HS-27A (cell line): ENCODE measurements around the gene MRPL48.
"Not testable (repeated sequence)": the region's sequence is repeated elsewhere in the genome, so short reads cannot be mapped to it uniquely, and the experiment has no call there.

Source experiments
- DNase-seq: peaks from one replicate; pipeline ENCODE4 v3.0.0-alpha.2; 2012; ENCODE audit warnings: low read depth, missing footprints

The MRPL48 gene

GRCh38 chr11:73839123-73839457 lies 51.4 kb downstream of the MRPL48 start:
- no peak for DNase-seq

- DNase-seq: no peak
Measured at GRCh38 chr11:73851046-73851764, 63.5 kb downstream of the MRPL48 start.

- DNase-seq: no peak
Measured at GRCh38 chr11:73852049-73852448, 64.4 kb downstream of the MRPL48 start.

GRCh38 chr11:73854680-73855079 lies 67.0 kb downstream of the MRPL48 start:
- DNase-seq: no peak

DNA sequence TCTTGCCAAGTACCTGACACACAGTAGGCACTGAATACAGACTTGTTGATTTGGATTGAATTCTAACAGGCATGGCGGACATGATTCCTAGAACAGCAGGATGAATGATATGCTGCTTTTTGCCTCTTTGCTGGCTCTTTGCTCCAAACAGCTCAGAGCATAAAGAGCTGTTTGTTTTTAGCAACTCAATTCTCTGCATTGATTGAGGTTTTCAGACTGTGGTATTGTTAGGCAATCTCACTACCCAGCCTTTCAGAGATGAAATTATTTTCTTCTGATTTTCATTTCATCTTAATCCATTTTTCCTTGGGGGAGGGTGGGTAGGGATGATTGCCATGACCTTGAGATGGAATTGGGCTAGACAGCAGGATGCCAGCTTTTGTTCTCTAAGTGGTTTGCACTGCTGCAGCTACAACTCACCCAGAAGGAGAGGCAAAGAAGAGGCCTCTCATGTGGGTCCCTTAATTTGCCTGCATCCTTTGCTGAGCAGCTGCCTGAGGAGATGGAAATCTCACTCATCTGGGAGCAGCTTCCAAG lies 68.4 kb downstream of the MRPL48 start:
- no peak for DNase-seq

GRCh38 chr11:73859671-73860070 lies 72.0 kb downstream of the MRPL48 start:
- DNase-seq: no peak

- DNase-seq: no peak
Measured at GRCh38 chr11:73860202-73860601, 72.5 kb downstream of the MRPL48 start.

GRCh38 chr11:73862986-73863385 lies 75.3 kb downstream of the MRPL48 start:
- no peak for DNase-seq

GRCh38 chr11:73866095-73866579 lies 78.5 kb downstream of the MRPL48 start:
- no peak for DNase-seq

DNA sequence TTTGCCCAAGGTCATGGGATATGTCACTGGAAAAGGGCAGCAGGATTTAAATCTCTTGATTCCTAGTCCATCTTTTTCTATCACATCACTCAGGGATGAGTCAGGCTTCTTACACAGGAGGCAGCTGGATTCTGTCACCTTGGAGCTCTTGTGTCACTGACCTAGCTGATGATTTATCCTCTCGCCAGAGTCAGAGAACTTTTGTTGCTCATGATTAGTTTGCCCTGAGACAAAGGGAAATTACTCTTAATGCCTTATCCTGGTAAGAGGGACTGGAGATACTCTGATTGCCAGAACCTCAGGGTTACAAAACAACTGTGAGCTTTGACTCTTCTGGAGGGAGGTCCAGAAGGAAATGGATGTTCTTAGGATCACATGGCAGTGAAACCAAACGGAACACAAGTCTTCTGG lies 78.9 kb downstream of the MRPL48 start:
- no peak for DNase-seq

- no peak for DNase-seq
Measured at GRCh38 chr11:73869332-73869949, 81.8 kb downstream of the MRPL48 start.

DNA sequence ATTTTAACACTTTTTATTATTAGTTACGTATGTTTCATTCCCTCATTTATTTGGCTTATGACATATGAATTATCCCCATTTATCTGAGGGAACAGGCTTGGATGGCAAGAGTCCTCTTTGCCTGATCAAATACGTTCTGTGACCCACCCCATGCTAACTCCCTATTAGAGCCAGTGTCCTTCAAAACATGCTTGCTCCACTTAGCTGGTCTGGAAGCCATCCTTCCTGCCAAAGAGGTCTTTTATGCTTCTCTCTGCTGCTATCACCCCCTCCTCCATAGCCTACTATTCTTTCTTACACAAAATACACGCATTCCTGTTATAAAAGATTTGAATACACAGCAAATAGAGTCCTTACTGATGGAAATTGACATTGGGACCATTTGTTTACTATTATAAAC lies 82.6 kb downstream of the MRPL48 start:
- DNase-seq: no peak

DNA sequence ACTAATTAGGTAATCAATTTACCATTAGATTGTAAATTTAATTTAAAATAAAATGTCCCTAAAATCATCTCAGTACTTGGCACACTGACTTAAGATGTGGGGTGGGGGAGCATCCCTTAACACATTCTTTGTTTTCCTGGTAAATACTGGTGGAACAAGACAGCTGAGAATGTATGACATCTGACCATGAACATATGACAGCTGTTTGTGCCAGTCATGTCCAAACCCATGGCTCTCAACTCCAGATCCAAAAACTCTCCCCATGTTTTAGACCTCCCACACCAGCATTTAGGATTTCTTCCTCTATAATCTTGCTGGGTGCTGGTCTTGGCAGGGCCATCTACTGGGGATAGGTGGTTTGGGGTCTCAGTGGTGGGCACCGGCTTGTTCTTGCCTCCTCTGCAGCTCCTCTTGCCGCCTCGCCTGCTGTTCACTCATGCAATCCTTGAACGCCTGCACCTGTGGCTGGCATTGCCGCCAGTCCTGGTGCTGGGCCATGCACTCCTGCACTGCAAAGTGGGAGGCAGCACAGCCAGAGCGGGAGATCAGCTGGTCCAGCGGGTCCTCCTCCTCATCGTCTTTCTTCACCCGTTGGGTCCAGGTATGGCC lies 85.2 kb downstream of the MRPL48 start:
- no peak for DNase-seq

GRCh38 chr11:73875380-73875779 lies 87.7 kb downstream of the MRPL48 start:
- no peak for DNase-seq

GRCh38 chr11:73875840-73876239 lies 88.2 kb downstream of the MRPL48 start:
- no peak for DNase-seq

GRCh38 chr11:73876424-73877310 lies 89.0 kb downstream of the MRPL48 start, which contains the start of the genes COA4 and PAAF1:
COA4 (minus strand) TSS chr11:73876846; CDS start chr11:73873378, 3,468 bp downstream.
PAAF1 (plus strand) TSS chr11:73876999; CDS start chr11:73877022, 23 bp downstream.
- DNase-seq: peak; percentile 95

GRCh38 chr11:73878771-73879170 lies 91.1 kb downstream of the MRPL48 start:
- no peak for DNase-seq

- DNase-seq: not testable (repeated sequence)
Measured at GRCh38 chr11:73880449-73880848, 92.8 kb downstream of the MRPL48 start.

- no peak for DNase-seq
Measured at GRCh38 chr11:73883856-73884255, 96.2 kb downstream of the MRPL48 start.

DNA sequence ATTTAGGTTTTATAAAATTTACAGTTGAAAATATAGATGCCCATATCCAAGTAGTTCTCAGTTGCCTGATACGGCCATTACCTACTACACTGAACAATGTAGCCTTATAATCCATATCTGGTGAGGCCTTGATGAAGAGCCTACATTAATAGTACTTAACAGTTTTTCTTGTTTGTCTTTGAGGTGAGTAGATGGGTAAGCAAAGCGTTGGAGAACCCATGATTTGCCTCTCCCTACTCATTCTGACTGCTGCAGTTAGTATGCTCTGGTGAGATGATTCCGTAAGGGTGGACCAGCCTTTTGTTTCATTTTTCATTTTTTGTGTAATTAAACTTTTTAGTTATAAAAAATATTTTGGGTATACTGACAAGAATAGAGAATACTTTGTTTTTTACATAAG lies 100.6 kb downstream of the MRPL48 start:
- DNase-seq: no peak

DNA sequence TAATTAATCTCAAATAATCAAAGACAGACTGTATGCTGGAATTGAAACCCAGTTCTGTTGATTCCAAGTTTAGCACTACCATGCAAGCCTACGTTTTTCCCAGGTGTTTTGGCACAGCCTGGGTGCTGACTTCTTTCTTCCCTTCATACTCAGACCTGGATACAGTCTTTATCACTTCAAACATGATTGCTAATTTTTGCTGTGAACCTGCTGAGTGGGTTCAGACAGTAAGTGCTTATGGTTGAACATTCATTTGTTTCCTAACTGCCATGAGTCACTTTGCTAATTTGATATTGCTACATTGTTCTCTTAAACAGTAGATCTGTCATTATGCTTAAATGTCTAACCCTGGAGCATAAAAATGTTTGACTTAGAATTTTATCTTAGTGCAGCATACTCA lies 101.3 kb downstream of the MRPL48 start:
- DNase-seq: no peak

- DNase-seq: no peak
Measured at GRCh38 chr11:73889536-73889935, 101.9 kb downstream of the MRPL48 start.
